IMR-90 (cell line): ENCODE data around the gene ANXA8. TPM values are rescaled to one million over a fixed set of nuclear protein-coding genes. Genes with fewer than 3 reads are reported as not detected.
A peak's percentile ranks its signal among the peaks of the same experiment; 100 is the strongest.

Source experiments
- ATAC-seq: fragments of 200-7000 bp; cut with Tn5 transposase; 2 replicates; pipeline ENCODE4 v1.9.1; 2020; ENCODE audit warnings: low read depth, mild to moderate bottlenecking, moderate library complexity
- BruUV-seq: library from RNA; stranded (reverse); fragments of 400-500 nt; replicated peaks from 2 replicates; lab custom pipeline; 2021; lab: Mats Ljungman, UMichigan
- CTCF ChIA-PET: fragments of 300-600 bp; formaldehyde crosslinking; extraction: SDS; loops from one replicate; lab custom pipeline; 2021; ENCODE audit warnings: antibody characterized with exemption; lab: Yijun Ruan, JAX
- POLR2A ChIA-PET: fragments of 300-600 bp; sonication (Branson Sonifier 250); formaldehyde crosslinking; loops from one replicate; lab custom pipeline; 2022; ENCODE audit warnings: antibody characterized with exemption; ENCODE audit not compliant: unreplicated experiment; lab: Charles Lee
- DNase-seq: peaks from one replicate; pipeline ENCODE4 v3.0.0; 2013
- H2AFZ ChIP-seq: replicated peaks from 2 replicates; pipeline ENCODE3; 2013; ENCODE audit warnings: low read length, mild to moderate bottlenecking; ENCODE audit not compliant: poor library complexity
- H2AK5ac ChIP-seq: 2 replicates; pipeline ENCODE4 v1.6.1; 2013; ENCODE audit warnings: low read depth, low read length, inconsistent platforms
- H2AK9ac ChIP-seq: replicated peaks from 2 replicates; pipeline ENCODE3; 2013; ENCODE audit warnings: mild to moderate bottlenecking, low read depth, low read length, moderate library complexity; ENCODE audit not compliant: poor library complexity
- H2BK120ac ChIP-seq: 2 replicates; pipeline ENCODE4 v1.6.1; 2013; ENCODE audit warnings: low read depth, low read length, inconsistent platforms
- H2BK15ac ChIP-seq: 3 replicates; pipeline ENCODE4 v1.6.1; 2013; ENCODE audit warnings: low read depth, low read length, inconsistent platforms
- H2BK20ac ChIP-seq: 2 replicates; pipeline ENCODE4 v1.6.1; 2013; ENCODE audit warnings: low read depth, mild to moderate bottlenecking, inconsistent platforms, low read length, moderate library complexity
- H2BK5ac ChIP-seq: 2 replicates; pipeline ENCODE4 v1.6.1; 2013; ENCODE audit warnings: mild to moderate bottlenecking, low read depth, low read length, inconsistent platforms; ENCODE audit not compliant: poor library complexity, severe bottlenecking
- H3K14ac ChIP-seq: replicated peaks from 2 replicates; pipeline ENCODE4 v1.6.1; 2013; ENCODE audit warnings: low read depth, low read length, inconsistent platforms
- H3K18ac ChIP-seq: 2 replicates; pipeline ENCODE4 v1.6.1; 2013; ENCODE audit warnings: low read depth, low read length, control low read depth
- H3K23ac ChIP-seq: 2 replicates; pipeline ENCODE4 v1.6.1; 2013; ENCODE audit warnings: low read depth, low read length, inconsistent platforms
- H3K27ac ChIP-seq: 2 replicates; pipeline ENCODE4 v1.5.1; 2013; ENCODE audit warnings: mild to moderate bottlenecking, control low read depth, low read length; ENCODE audit not compliant: insufficient read depth
- H3K27me3 ChIP-seq: 2 replicates; pipeline ENCODE4 v1.6.1; 2013; ENCODE audit warnings: low read length; ENCODE audit not compliant: control insufficient read depth, insufficient read depth
- H3K36me3 ChIP-seq: 2 replicates; pipeline ENCODE4 v1.6.1; 2013; ENCODE audit warnings: low read length, mixed read lengths; ENCODE audit not compliant: control insufficient read depth, insufficient read depth
- H3K4ac ChIP-seq: 2 replicates; pipeline ENCODE4 v1.6.1; 2013; ENCODE audit warnings: low read depth, low read length, inconsistent platforms
- H3K4me1 ChIP-seq: 2 replicates; pipeline ENCODE4 v1.6.1; 2013; ENCODE audit warnings: low read length, mixed read lengths; ENCODE audit not compliant: control insufficient read depth, insufficient read depth
- H3K4me2 ChIP-seq: 2 replicates; pipeline ENCODE4 v1.6.1; 2013; ENCODE audit warnings: low read depth, mild to moderate bottlenecking, control low read depth, low read length, moderate library complexity
- H3K4me3 ChIP-seq: 2 replicates; pipeline ENCODE4 v1.5.1; 2013; ENCODE audit warnings: low read depth, mild to moderate bottlenecking, control low read depth, low read length, moderate library complexity; ENCODE audit not compliant: insufficient read depth
- H3K56ac ChIP-seq: 2 replicates; pipeline ENCODE4 v1.6.1; 2013; ENCODE audit warnings: low read length, inconsistent platforms; ENCODE audit not compliant: insufficient read depth; ENCODE audit errors: extremely low read depth
- H3K79me1 ChIP-seq, 2 experiments: 2 replicates each; pipeline ENCODE4 v1.6.1; 2013; ENCODE audit warnings: low read length in 2 of 2, inconsistent platforms in 1 of 2, low read depth in 1 of 2
- H3K9ac ChIP-seq: 2 replicates; pipeline ENCODE4 v1.6.1; 2013; ENCODE audit warnings: low read depth, low read length, control low read depth
- H3K9me1 ChIP-seq: 2 replicates; pipeline ENCODE4 v1.6.1; 2013; ENCODE audit warnings: low read length, inconsistent platforms; ENCODE audit not compliant: insufficient read depth
- H3K9me3 ChIP-seq: 2 replicates; pipeline ENCODE4 v1.6.1; 2013; ENCODE audit warnings: low read length; ENCODE audit not compliant: control insufficient read depth, insufficient read depth
- H4K20me1 ChIP-seq: 2 replicates; pipeline ENCODE4 v1.6.1; 2013; ENCODE audit warnings: low read length, inconsistent platforms; ENCODE audit not compliant: insufficient read depth
- H4K5ac ChIP-seq: 2 replicates; pipeline ENCODE4 v1.6.1; 2013; ENCODE audit warnings: mild to moderate bottlenecking, low read depth, low read length, control low read depth
- H4K8ac ChIP-seq, 2 experiments: 2 replicates each; pipeline ENCODE4 v1.6.1; 2013; ENCODE audit warnings: low read depth in 2 of 2, low read length in 2 of 2, control low read depth in 1 of 2, inconsistent platforms in 1 of 2
- H4K91ac ChIP-seq: 2 replicates; pipeline ENCODE4 v1.6.1; 2013; ENCODE audit warnings: low read depth, low read length, inconsistent platforms; ENCODE audit not compliant: insufficient read depth
- CHD1 ChIP-seq: IDR thresholded peaks from 2 replicates; pipeline ENCODE4 v1.6.1; 2012; ENCODE audit warnings: low read depth, low read length, improper control_type of control experiment
- MAZ ChIP-seq: IDR thresholded peaks from 2 replicates; pipeline ENCODE4 v1.6.1; 2012; ENCODE audit warnings: low read depth, mild to moderate bottlenecking, low read length, improper control_type of control experiment, moderate library complexity, borderline replicate concordance
- MXI1 ChIP-seq: IDR thresholded peaks from 2 replicates; pipeline ENCODE4 v1.6.1; 2012; ENCODE audit warnings: low read depth, mild to moderate bottlenecking, low read length, moderate library complexity, borderline replicate concordance
- POLR2A ChIP-seq: IDR thresholded peaks from 2 replicates; pipeline ENCODE4 v1.6.1; 2012; ENCODE audit warnings: mild to moderate bottlenecking, low read depth, low read length
- RAD21 ChIP-seq: IDR thresholded peaks from 2 replicates; pipeline ENCODE4 v1.6.1; 2012; ENCODE audit warnings: low read length, improper control_type of control experiment
- SMC3 ChIP-seq: fragments of 150-350 bp; IDR thresholded peaks from 2 replicates; pipeline ENCODE4 v1.6.1; 2016; ENCODE audit warnings: low read depth, mild to moderate bottlenecking, antibody characterized with exemption, low read length, moderate library complexity
- WGBS, 2 experiments: methylation state at CpG; one replicate each; pipeline versions ENCODE4 v1.1.5 to v1.1.7; 2013; ENCODE audit warnings: missing lambda C conversion rate in 2 of 2; ENCODE audit not compliant: insufficient read length in 1 of 2; ENCODE audit errors: extremely low coverage in 2 of 2; 5-methylcytosine and 5-hydroxymethylcytosine counted together
- dilution Hi-C: fragments of 300-500 bp; cut with HindIII; formaldehyde crosslinking; loops from one replicate; pipeline ENCODE4 v1.14.3; 2018; ENCODE audit warnings: low sequenced_read_pairs; ENCODE audit not compliant: unreplicated experiment
- in situ Hi-C: fragments of 300-500 bp; cut with MboI; formaldehyde crosslinking; loops from 3 replicates; pipeline ENCODE4 v1.14.3; 2019; ENCODE audit warnings: low sequenced_read_pairs, inconsistent platforms, mixed read lengths
- intact Hi-C: fragments of 100-400 bp; cut with micrococcal nuclease; formaldehyde crosslinking; loops from 2 replicates; pipeline ENCODE4 v1.10.0; 2022
- polyA plus RNA-seq, 3 experiments: library from polyadenylated mRNA; depleted of rRNA; stranded (reverse); fragments of >200 nt; gene quantifications; 2 replicates each; pipeline ENCODE4 v1.2.3, GENCODE V29; 2012; ENCODE audit warnings: low replicate concordance in 1 of 3
- total RNA-seq: library from RNA; depleted of rRNA; stranded (reverse); fragments of >200 nt; gene quantifications from 2 replicates; pipeline ENCODE4 v1.2.3, GENCODE V29; 2012

ANXA8 gene
- total and polyA plus RNA-seq, 2 of the 4 experiments (the other 2 are of a cell fraction): 0.90 to 1.1 TPM

GRCh38 chr10:47456794-47457527 lies 27.0 kb downstream of the ANXA8 start:
- Histone ChIP-seq H3K27me3 (peaks cover 20% of the 10 kb centered on the region; the same call in 1 of the 2 replicates), H4K20me1 (no peaks in the 10 kb centered on the region), H3K9ac (no peak overlapping the region), H3K18ac (0 out of 2 replicates have a peak overlapping the region, but pooled peaks have one; percentile 15), H4K8ac (no peak overlapping the region; a peak in 1 of 4 replicates), H2BK15ac (no peak overlapping the region; the same call in 2 of the 3 replicates), H4K91ac (peak overlapping the region; percentile 68; the same call in 1 of the 2 replicates), H2AK9ac (no peak overlapping the region), H2BK20ac (no peak overlapping the region), H3K14ac (0 out of 2 replicates have a peak overlapping the region, but pooled peaks have one; percentile 1), H3K9me3 (no peaks in the 10 kb centered on the region), H3K9me1 (peaks cover 9% of the 10 kb centered on the region; the same call in 1 of the 2 replicates), H3K27ac (no peak overlapping the region), H3K4me2 (no peak overlapping the region), H2AFZ (no peak overlapping the region), H3K4ac (peak overlapping the region; percentile 54; the same call in 1 of the 2 replicates), H2BK5ac (no peak overlapping the region), H3K23ac (no peak overlapping the region), H4K5ac (no peak overlapping the region), H3K56ac (no peak overlapping the region), H3K4me3 (no peak overlapping the region), H2AK5ac (0 out of 2 replicates have a peak overlapping the region, but pooled peaks have one; percentile 19), H3K4me1 (peaks cover 11% of the 10 kb centered on the region), H3K36me3 (no peaks in the 10 kb centered on the region), H2BK120ac (peak overlapping the region; percentile 24), H3K79me1 (no peaks in the 10 kb centered on the region)
- no peak for TF ChIP-seq SMC3
- TF ChIP-seq RAD21: no peak
- TF ChIP-seq CHD1: no peak
- no peak for TF ChIP-seq MXI1
- no peak for TF ChIP-seq POLR2A
- TF ChIP-seq MAZ: no peak
- intact Hi-C loops: no loop called here
- in situ Hi-C loops: no loop called here
- dilution Hi-C loops: no loop called here
- CTCF ChIA-PET: interaction anchor here (1.2 kb wide), 1 partner anchor 61 kb away, joined by 3 read pairs; no protein-coding TSS in a partner anchor
- no CpG with 5 or more reads among the region's 6 CpGs for WGBS, 2 experiments
- POLR2A ChIA-PET: no interaction called here
- DNase-seq: no peak
- no TSS peak for BruUV-seq
- no peak for ATAC-seq
